DMS114 treated with DMSO at 0.1 percent for 48 hours (cell line): ENCODE measurements around the gene PXK.

Source experiments
- DNase-seq: peaks from one replicate; lab custom pipeline; 2025; ENCODE audit not compliant: unreplicated experiment; lab: John Stamatoyannopoulos, UW

PXK gene

GRCh38 chr3:58379351-58380073, 46.8 kb downstream of the PXK start:
- DNase-seq = no peak

- DNase-seq = no peak
Measured at GRCh38 chr3:58383476-58383875, 50.8 kb downstream of the PXK start.

- no peak for DNase-seq
Measured at GRCh38 chr3:58383904-58384303, 51.2 kb downstream of the PXK start.

- no peak for DNase-seq
Measured at GRCh38 chr3:58384381-58385090, 51.8 kb downstream of the PXK start.

- DNase-seq = no peak
Measured at GRCh38 chr3:58386626-58387365, 54.1 kb downstream of the PXK start.

GRCh38 chr3:58387650-58388546, 55.2 kb downstream of the PXK start:
- peak; percentile 80 for DNase-seq

- DNase-seq = peak; percentile 99
Measured at GRCh38 chr3:58388550-58389091, 55.9 kb downstream of the PXK start.

- no peak for DNase-seq
Measured at GRCh38 chr3:58391156-58391865, 58.6 kb downstream of the PXK start.

GRCh38 chr3:58392181-58392580, 59.5 kb downstream of the PXK start:
- DNase-seq = no peak

- DNase-seq = no peak
Measured at GRCh38 chr3:58394339-58394738, 61.6 kb downstream of the PXK start.

- DNase-seq = no peak
Measured at GRCh38 chr3:58398669-58399333, 66.1 kb downstream of the PXK start.

GRCh38 chr3:58403513-58404109, 70.9 kb downstream of the PXK start:
- DNase-seq = no peak

- no peak for DNase-seq
Measured at GRCh38 chr3:58404396-58404795, 71.7 kb downstream of the PXK start.

- no peak for DNase-seq
Measured at GRCh38 chr3:58408906-58409305, 76.2 kb downstream of the PXK start.

- no peak for DNase-seq
Measured at GRCh38 chr3:58409663-58410062, 77.0 kb downstream of the PXK start.

- DNase-seq = no peak
Measured at GRCh38 chr3:58411036-58411435, 78.3 kb downstream of the PXK start.

GRCh38 chr3:58411851-58412830, 79.4 kb downstream of the PXK start:
- DNase-seq = no peak
